ENCODE data around the gene SNTB2. TPM values are rescaled to one million over a fixed set of nuclear protein-coding genes. Genes with fewer than 3 reads are reported as not detected.
A peak's percentile ranks its signal among the peaks of the same experiment; 100 is the strongest.

Gene SNTB2
- total RNA-seq, 1 donor, result 2.4 TPM

DNA sequence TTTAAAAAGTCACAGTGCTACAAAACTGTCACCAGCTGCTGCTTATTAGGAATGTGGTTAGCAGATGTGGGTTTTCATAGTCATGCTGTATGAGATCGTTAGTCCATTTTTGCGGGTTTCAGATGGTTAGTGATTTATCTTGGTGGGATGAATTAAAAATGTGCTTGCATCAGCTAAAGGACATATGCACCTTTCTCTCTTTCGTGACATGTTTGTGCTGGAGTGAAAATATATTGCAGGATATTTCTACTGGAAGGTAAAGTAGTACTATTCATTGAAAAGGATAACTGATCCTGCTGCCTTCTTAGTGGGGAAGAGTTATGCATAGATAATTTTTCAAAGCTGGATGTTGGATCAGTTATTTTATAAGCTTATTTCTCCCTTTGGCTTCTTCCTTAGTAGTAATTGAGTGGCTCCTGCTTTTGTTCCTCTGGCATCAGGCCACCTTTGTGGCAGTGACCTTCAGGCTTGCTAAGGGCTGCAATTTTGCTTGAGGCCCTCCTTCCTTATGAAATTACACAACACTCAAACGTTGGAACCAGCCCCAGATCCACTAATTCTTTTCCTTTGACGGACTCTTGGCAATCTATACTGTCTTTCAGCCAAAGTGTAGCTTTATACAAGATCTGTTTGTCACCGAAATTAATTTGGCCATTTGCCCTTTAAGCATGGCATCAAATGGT, 7.5 kb upstream of the SNTB2 start:
- DNase-seq (ENCODE audit: low read depth in 2 of 3, low spot score in 2 of 3), result peak in 1 of 3 donors; percentile 5

- no peak for DNase-seq (ENCODE audit: low read depth in 2 of 3, low spot score in 2 of 3)
Measured at GRCh38 chr16:69180011-69180338, 7.0 kb upstream of the SNTB2 start.

- no peak for DNase-seq (ENCODE audit: low read depth in 2 of 3, low spot score in 2 of 3)
Measured at GRCh38 chr16:69182730-69183416, 4.1 kb upstream of the SNTB2 start.

DNA sequence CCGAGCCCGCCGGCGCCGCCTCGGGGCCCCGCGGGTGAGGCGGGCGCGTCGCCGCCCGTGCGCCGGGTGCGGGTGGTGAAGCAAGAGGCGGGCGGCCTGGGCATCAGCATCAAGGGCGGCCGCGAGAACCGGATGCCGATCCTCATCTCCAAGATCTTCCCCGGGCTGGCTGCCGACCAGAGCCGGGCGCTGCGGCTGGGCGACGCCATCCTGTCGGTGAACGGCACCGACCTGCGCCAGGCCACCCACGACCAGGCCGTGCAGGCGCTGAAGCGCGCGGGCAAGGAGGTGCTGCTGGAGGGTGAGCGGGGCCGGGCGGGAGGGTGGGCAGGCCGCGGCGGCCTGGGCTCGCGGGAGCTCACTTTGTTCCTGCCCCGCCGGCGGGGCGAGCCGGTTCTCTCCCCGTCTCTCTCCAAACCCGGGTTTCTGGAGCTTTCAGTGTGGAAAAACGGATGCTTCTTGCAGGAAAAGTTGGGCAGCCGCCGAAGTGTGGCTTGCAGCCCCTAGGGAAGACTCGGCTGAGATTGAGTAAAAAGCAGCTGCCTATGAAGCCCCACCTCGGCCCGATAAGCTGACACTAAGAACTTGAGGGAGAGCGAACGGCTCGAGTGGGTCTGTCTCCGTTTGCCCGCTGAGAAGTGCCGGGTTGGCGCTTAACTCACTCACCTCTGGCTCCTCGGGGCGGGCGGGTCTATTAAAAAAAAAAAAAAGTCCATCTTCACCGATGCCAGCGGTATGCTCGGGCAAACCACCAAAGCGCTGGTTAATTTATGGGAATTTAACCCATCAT, 677 bp downstream of the SNTB2 start:
- DNase-seq (ENCODE audit: low read depth in 2 of 3, low spot score in 2 of 3), result peak; percentile 4 to 21 (median 18)

DNA sequence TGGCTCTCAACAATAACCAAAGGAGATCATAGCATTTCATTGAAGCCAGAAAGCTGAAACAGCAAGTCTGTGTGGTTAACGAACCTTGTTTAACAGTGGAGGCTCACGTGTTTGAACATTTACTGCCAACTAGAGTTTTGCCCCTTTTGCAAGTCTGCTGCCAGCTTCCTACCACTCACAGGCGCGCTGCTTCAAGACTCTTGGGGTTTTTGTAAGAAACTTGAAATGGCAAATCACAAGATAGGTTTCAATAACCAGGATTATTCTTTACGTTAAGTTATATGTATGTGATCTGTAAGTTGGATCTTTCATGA, 1.2 kb downstream of the SNTB2 start:
- peak in 2 of 3 donors; percentile 24 to 57 for DNase-seq (ENCODE audit: low read depth in 2 of 3, low spot score in 2 of 3)

GRCh38 chr16:69188716-69189115, 1.8 kb downstream of the SNTB2 start:
- no peak for DNase-seq (ENCODE audit: low read depth in 2 of 3, low spot score in 2 of 3)

DNA sequence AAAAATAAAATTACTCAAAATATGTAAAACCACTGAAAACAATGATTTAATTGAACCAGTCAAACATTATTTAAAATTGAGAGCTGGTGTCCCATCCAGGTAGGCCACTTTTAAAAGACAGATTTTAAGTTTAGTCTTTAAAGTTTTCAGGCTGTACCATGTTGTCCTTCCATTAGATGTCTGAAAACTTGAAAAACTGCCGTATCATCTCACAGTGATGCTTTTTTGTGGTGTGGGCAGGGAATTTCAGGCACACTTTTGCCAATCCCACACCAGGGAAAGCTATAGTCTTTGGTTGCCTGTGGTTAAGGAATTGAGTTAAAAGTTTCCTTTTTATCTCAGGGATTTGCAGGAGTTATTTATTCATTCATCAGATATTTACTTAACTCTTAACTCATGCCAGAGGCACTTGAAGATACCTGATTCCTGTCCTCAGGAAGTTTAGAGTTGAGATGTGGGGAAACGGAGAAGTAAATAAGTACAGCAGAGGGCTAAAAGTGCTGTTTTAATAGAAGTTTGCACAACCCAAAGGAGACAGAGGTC, 3.2 kb downstream of the SNTB2 start:
- no peak for DNase-seq (ENCODE audit: low read depth in 2 of 3, low spot score in 2 of 3)

DNA sequence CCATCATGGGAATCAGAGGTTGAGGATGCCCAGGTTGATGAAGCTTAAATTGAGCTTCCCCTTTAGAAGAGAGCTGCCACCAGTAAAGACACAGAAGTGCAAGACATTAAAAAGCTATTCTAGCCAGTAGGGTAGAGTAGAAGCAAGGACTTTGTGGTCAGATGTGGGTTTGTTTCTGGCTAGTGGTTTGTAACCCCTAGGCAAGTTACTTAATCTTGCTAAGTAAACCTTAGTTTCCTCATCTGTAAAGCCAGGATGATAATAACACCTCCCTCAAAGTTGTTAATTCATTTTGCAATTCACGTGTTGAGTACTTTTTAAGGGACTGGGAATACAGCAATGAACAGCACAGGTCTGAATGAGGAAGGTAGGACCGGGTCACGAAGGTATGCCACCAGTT, 3.6 kb downstream of the SNTB2 start:
- DNase-seq (ENCODE audit: low read depth in 2 of 3, low spot score in 2 of 3), result peak in 1 of 3 donors; percentile 15

GRCh38 chr16:69191136-69191535, 4.2 kb downstream of the SNTB2 start:
- no peak for DNase-seq (ENCODE audit: low read depth in 2 of 3, low spot score in 2 of 3)

DNA sequence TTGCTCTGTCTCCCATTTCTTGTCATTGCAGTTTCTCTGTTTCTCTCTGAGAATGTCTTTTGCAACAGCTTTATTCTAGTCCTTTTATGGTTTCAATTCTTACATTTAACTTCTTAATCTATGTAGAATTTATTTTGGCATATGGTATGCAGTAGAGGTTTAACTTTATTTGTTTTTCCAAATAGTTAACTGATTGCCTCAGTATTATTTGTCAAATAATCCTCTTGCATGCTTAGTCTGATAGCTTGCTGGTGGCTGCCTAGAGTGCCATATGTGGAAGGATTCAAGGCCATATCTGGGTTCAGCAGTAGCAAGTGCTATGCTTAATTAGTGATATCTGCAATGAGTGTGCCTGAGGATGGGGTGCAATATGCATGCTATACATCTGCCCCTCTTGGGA, 6.9 kb downstream of the SNTB2 start:
- DNase-seq (ENCODE audit: low read depth in 2 of 3, low spot score in 2 of 3), result no peak

DNA sequence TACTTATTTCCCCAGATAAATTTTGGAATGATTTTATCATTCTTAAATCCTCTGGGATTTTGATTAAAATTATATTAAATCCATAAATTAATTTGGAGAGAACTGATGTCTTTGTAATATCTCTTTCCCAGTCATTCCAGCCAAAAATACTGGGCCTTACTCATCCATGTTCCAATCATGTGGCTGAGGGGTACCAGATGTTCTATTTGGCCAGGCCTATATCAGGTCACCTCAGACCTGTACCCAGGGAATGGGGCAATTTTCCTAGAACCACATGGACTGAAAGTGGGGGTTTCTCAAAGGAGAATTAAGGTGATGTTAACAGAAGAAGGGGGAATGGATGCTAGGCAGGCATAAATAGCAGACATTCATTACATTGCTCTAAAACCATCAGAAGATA, 7.5 kb downstream of the SNTB2 start:
- DNase-seq (ENCODE audit: low read depth in 2 of 3, low spot score in 2 of 3), result no peak

DNA sequence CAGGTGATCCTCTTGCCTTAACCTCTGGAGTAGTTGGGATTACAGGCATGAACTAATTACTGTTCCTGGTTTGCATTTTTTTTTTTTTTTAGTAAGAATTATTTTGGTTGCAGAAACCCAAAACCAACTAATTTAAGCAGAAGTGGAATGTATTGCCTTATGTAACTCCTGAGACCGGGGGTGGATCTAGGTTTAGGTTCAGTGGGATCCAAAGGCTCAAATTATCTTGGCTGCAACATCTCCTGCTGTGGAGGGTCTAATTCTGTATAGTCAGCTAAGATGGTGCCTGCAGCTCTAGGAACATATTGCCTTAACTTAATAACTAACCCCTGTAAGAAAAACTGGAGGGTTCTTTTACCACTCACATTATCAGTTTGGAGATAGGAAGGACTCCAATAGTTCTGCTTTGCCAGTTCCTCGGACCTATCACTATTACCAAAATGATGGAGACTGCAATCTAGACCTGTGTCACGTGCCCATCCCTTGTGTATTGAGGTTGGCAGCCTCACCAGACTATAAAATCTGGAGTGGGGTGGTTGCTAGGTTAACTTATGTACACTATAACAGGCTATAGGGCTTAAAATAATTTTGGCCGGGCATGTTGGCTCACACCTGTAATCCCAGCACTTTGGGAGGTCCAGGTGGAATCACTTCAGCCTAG, 8.5 kb downstream of the SNTB2 start:
- no peak for DNase-seq (ENCODE audit: low read depth in 2 of 3, low spot score in 2 of 3)

- no peak for DNase-seq (ENCODE audit: low read depth in 2 of 3, low spot score in 2 of 3)
Measured at GRCh38 chr16:69197573-69197972, 10.6 kb downstream of the SNTB2 start.

DNA sequence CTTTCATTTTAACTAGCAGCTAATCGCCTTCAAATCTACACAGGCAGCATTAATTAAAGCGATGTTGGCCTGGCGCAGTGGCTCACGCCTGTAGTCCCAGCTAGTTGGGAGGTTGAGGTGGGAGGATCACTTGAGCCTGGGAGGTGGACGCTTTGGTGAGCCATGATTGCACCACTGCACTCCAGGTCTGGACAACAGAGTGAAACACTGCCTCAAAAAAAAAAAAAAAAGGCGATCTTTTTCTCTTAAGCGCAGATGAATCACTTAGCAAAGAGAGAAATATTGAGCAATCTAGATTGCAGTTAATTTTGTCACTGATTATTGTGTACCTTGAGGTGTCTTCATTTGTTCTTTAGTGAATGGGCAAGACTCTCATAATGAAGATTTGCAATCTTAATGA, 12.4 kb downstream of the SNTB2 start:
- no peak for DNase-seq (ENCODE audit: low read depth in 2 of 3, low spot score in 2 of 3)

DNA sequence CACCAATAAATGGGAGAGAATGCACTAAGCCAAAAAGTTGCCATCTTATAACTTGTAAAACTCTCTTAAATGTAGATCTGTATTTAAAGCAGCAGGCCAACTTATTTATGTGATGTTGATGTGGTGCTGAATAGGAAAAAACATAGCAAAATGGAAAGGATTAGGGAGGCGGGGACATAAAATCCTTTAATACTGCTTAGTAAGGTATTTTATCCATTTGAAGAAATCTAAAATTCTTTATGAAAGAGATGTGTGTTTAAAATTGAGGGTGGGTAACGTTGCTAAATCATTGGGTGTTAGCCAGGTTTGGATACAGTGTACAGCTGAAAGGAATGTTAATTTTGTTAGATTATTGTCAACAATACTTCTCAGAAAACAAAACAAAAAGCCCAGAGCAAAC, 14.3 kb downstream of the SNTB2 start:
- no peak for DNase-seq (ENCODE audit: low read depth in 2 of 3, low spot score in 2 of 3)

DNA sequence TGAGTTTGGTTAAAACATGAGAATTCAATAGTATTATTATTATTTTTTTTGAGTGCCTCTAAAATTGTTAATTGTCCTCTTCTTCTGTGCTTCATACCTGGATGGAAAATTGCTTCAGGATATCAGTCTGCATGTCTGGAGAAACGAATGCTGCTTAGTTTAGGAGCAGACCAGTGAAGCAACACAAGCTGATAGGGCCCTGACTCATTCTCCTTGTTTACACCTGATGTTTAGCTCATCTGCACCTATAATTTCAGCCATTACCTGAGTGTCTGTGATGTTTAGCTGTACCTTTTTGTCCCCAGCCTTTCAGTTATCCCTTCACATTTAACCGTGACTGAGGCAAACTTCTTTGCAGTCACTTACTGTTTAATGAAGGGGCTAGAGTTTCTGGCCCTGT, 14.8 kb downstream of the SNTB2 start:
- no peak for DNase-seq (ENCODE audit: low read depth in 2 of 3, low spot score in 2 of 3)

DNA sequence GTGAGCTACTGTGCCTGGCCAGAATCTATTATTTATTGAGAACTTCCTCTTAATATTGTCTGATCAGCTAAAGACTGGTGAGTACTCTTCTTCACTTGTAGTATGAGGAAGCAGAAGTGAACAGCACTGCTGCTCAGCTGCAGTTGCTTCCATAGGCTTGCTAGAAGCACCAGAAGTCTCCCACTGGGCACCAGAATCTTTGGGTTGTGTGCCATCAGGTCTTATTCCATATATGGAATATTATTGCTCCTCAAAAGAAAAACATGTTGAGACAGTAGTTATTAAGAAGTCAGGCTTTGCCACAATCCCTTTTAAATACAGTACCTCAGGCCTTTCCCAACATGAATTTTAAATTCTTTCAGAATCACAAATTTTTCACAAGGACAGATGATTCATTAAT, 17.2 kb downstream of the SNTB2 start:
- DNase-seq (ENCODE audit: low read depth in 2 of 3, low spot score in 2 of 3), result no peak

- no peak for DNase-seq (ENCODE audit: low read depth in 2 of 3, low spot score in 2 of 3)
Measured at GRCh38 chr16:69209735-69210134, 22.8 kb downstream of the SNTB2 start.

DNA sequence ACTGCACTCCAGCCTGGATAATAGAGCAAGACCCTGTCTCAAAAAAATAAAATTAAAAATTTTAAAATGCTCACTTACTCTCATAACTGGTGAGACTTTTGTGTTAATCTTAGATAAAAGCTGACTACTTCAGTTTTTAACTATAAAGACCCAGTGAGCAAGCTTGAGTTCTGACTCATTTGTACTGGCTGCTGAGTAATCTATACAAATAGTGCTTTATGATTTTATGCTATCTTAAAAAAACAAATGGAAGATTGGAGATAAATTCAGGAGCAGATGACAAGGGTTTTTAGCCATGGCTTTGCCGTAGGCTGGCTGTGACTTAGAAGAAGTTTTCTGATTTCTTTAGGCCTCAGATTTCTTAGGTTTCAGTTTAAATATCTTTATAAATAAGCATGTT, 30.5 kb downstream of the SNTB2 start:
- no peak for DNase-seq (ENCODE audit: low read depth in 2 of 3, low spot score in 2 of 3)

DNA sequence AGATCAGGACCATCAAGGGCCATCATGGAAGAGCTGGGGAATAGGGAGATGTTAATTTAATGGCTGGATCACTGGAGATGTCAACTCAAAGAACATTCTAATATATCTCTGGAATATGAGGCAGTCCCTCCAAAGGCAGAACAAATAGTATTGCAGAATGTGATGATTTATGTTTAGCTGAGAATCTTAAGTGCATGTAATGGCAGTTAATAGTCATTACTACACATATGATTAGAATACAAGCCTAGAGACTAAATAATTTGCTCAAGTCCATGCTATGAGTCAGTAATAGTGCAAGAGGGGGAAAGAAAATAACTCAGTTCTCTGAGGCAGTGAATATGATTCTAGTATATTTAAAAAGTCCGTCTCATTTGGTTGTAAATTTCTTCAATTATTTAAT, 32.3 kb downstream of the SNTB2 start:
- DNase-seq (ENCODE audit: low read depth in 2 of 3, low spot score in 2 of 3), result no peak

DNA sequence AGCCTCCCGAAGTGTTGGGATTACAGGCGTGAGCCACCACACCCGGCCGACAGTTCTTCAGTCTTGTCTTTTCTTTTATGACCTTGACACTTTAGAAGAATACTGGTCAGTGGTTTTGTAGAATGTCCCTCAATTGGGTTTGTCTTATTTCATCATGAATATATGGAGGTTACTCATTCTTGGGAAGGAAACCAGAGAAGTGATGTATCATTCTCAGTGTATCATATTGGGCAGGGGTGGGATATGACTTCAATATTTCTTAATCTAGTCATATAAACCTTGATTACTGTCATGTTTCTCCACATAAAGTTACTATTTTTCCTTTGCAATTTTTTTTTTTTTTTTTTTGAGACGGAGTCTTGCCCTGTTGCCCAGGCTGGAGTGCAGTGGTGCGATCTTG, 36.9 kb downstream of the SNTB2 start:
- no peak for DNase-seq (ENCODE audit: low read depth in 2 of 3, low spot score in 2 of 3)
